Stimulated activated CD4-positive, alpha-beta T cell treated with anti-CD3 and anti-CD28 coated beads, Interleukin-4, amount 100 ng/mL, for 1 hour (primary cell): ENCODE results near the gene CCDC172.

Source experiments
- DNase-seq: peaks from one replicate; pipeline ENCODE4 v3.0.0-alpha.2; 2020

Gene CCDC172, protein sequence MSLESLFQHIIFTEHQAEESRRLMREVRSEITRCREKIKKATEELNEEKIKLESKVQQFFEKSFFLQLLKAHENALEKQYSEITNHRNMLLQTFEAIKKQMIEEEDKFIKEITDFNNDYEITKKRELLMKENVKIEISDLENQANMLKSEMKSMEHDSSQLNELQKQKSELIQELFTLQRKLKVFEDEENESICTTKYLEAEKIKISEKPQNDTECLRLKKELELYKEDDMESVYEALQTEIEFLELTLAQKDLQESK

DNA sequence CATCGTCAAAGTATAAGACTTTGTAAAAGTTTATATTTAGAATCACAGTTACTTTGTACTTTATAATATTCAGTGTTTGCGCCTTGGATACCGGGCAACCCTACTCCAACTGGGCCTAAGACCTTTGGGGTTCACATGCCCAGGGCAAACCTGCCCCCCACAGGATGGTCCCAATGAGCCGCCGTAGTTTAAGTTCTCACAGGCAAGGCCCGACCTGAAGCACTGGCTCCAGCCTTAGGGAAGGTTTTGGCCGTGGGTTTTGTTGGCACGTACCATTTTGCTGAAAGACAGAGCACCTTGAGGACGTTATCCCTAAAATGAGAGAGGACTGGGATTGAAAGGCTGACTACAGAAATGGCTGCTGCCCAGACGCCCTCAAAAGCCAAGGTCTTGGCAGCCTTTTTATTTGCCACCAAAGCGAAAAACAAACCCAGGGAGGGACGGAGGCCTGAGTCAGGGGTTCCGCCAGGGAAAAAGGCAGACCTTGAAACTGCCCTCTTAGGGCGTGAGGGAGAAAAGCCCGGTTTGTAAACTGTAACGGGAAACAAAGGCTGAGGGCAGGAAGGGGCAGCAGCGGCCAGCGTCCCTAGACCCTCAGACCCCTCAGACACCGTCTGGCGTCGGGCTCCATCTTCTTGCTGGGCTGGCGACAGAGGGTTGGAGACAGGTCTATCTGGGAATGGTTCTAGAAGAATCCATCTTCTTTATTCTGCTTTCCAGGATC is at the start of gene CCDC172:
Gene CCDC172 (plus strand): TSS at position 222 of the 724 bp plus-strand sequence. CDS start 564 bp downstream, outside the sequence.
- DNase-seq, result no peak

DNA sequence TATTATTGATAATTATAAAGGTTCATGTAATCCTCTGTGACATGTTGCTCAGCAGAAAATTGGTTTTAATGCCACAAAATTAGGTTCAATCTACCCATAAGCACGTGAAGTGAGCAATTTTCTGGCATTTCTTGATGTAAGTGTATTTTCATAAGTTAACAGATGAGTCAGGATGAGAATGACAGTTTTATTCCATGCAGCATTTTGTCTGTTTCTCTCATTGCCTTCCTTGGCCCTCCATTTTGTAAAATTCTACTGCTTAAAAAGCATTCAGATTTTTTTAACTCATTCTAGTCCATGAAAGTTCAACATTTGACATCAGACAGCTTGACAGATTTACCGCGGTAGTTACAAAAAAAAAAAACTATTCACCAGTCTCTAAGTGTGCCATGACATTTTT is 47.3 kb upstream of the CCDC172 start:
- DNase-seq, result no peak

DNA sequence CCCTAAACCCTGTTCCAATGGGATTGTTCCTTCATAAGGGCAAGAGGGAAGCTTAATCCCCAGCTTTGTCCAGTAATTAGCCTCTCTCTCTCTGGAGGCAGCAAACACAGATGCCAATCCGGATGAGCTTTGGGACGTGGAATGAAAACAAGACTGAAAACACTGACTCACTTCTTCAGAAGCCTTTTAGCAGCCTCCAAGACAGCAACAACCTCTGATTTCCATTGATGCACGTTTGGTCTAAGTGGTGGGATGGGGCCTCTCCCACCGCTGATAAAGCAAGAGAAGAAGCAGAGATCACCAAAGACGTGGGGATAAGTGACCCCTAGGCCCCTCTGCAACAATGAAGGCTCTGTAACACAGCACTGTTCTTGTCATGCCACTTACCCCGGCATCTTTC is 45.4 kb upstream of the CCDC172 start:
- DNase-seq, result no peak

DNA sequence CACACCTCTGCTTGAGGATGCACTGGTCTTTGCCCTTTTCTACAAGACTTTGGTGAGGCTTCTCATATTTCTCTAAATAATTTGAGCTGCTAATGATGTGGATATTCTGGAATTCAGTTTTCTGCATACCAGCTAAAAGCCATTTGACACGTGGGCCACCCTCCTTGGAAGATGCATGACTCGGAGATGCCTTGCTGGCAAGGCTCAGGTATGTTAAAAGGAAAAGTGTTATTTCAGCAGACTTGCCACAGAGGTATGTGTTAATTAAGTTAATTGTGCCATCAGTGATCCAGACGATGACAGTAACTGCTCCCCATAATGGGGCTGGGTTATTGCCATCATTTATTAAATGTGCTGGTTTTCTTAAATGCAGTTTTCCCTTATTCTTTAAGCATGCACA is 42.5 kb upstream of the CCDC172 start:
- DNase-seq, result no peak

DNA sequence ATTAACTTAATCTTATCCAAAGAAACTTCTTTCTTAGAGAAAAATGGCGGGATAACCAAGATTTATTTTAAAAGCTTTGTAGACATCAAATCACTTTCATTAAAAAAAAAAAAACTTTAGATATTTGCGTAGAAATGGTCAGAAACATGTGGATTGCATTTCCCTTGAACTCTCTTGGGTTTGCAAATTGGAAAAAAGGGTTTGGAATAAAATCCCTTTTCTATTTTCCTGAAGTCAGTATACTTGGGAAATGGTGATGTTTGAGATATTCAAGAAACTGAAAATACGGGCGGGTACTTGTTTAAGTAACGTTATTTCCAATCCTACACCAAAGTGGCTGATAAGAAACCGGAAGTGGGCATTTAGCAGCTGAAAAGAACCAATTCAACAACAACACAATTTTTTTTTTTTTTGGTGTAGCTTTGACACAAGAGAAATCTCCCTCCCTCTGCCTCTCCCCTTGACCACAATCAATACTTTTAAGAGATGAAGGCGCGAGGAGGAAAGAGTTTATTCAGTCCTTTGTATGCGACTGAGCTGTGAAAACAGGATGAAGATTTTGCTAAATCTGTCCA is 37.5 kb upstream of the CCDC172 start:
- no peak for DNase-seq

DNA sequence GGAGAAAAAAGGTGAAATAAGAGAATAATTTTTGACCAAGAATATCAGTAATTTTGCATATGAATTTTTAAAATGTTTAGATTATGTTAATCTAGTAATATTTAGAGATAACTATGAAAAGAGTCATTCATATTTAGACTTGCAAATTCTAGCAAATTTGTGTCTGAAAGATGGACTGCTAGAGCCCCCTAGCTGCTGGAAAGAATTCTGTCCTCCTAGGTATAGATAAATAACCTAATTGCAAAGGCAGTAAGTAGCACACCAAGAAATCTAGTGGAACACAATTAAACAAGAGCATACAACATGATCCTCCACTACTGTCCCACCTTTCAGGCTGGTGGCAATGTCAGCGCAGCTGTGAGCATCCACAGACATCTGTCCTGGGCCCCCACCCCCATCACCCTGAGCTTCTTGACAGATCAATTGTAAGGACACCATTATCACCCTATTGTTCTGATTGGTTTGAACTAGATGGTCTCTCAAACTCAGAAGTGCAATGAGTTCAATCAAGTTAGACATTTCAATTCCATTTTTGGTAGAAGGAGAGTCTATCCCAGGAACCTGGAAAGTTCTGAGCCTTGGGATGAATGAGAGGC is 36.2 kb upstream of the CCDC172 start:
- DNase-seq, result no peak

DNA sequence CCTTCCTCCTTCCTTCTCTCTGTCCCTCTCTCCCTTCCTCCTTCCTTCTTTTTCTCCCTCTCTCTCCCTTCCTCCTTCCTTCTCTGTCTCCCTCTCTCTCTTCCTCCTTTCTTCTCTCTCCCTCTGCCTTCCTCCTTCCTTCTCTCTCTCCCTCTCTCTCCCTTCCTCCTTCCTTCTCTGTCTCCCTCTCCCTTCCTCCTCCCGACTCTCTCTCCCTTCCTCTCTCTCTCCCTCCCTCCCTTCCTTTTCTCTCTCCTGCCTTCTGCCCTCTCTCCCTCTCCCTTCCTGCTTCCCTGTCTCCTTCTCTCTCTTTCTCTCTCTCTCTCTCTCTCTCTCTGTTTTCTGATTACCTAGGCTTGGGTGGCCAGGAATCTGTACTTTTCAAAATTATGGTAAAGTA is 34.6 kb upstream of the CCDC172 start:
- no peak for DNase-seq

DNA sequence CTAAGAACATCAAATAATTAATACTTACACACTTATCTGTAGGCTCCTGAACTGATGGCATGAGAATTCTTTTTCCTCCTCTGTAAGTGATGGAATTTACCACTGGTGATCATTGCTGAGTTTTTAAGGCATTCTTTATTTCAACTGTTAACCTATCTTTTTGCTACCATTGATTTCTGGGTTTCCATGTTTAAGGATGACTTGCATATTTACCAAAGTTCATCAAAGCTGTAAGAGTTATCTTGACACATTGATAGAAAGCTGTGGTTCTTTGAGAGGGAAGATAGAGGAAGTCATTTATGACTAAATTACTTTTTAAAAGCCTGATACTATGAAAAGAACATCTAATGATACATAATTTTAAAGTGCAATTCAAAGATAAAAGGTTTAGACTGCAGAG is 31.8 kb upstream of the CCDC172 start:
- no peak for DNase-seq

DNA sequence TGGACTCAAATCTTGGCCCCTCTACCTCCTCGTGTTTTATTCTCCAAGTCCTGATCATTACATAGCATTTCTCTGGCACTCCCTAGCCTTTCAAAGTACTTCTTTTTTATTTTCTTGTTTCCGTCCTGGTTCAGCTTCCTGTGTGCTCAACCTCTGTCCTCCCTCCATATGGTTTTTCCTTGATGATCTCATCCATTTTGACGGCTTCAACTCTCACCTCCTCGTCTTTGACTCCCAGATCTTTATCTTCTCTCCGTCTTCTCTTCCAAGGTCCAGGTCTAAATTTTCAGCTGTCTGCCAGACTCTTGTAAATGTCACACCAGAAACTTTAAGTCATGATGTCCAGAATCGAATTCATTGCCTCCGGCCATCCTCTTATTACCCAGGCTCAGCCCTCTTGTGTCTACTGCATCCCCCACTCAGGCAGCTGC is 27.9 kb upstream of the CCDC172 start:
- no peak for DNase-seq

DNA sequence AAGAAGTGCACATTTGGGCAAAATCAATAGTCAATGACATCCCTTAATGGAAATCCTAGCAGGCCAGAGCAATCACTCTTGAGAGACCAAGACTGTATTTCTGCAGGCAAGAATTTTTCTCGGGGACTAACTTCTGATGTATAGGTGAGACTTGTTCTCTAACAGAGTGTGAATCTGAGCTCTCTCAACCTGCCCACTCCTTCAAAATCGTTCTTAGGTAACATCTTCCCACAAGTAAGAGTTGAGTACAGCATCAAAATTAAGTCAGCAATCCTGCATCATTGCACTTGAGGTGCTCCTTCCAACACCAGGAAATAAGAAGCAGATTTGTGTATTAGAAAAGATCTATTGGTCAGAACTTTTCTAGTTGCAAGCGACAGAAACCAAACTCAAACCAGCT is 25.7 kb upstream of the CCDC172 start:
- DNase-seq, result no peak

DNA sequence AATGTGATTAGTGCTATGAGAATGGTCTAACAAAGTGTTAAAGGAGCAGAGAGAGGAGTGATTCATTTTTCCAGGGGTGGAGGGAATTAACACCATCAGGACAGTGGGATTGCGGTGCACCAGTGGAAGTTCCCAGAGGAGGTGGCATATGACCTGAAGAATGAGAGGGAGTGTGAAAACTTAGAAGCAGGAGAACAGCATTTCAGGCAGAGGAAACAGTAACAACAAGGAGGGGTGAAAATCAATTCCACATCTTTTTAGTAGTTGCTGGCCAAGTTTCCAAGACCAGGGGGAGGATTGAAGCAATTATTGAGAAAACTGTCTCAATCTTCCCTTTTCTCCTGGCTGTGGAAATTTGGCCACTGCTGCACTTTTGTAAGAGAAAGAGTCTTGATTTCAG is 23.7 kb upstream of the CCDC172 start:
- no peak for DNase-seq

DNA sequence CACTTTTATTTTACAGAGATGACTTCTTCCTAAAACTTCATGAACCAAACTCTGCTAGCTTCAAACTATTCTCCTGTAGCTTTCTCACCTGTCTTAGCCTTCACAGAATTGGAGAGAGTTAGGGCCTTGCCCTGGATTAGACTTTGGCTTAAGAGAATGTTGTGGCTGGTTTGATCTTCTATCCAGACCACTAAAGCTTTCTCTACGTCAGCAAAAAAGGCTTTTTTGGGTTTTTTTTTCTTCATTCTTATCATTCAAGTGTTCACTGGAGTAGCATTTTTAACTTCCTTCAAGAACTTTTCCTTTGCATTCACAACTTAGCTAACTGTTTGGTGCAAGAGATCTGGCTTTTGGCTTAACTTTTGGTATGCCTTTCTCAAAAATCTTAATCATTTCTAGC is 19.3 kb upstream of the CCDC172 start:
- no peak for DNase-seq

DNA sequence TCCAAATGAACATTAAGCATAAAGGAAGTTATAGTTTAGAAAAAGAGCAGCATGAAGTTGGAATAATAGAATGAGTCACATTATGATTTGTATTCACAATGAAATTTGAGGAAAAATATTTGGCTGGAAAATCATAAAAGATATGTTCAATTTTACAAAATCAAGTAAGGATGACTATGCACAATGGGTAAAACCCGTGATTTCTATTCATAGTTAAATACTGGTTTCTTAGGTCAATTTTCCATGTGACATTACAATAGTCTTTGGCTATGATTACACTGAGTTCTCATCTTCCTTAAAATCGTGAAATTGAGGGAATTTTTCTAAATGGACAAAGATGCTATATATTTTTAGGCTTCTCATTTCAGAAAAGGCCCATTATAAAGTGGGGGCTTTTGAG is 17.4 kb upstream of the CCDC172 start:
- no peak for DNase-seq

DNA sequence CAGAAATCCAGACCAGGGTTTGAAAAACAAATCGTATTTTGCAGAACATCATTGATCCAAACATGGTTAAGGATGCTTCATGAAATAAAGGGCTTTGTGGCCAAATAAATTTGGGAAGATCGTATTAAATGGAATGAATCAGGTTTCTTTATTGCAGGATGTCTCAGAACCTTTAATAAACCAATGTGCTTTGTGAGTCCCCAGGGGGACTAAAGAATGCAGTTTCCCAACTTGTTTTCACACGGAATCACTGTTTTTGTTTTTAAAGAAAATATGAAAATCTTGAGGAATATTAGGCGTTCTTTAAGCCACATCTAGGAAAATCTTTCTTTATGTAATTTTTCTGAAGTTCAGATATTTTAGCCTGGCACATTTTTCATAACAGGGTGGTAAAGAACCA is 16.8 kb upstream of the CCDC172 start:
- no peak for DNase-seq

DNA sequence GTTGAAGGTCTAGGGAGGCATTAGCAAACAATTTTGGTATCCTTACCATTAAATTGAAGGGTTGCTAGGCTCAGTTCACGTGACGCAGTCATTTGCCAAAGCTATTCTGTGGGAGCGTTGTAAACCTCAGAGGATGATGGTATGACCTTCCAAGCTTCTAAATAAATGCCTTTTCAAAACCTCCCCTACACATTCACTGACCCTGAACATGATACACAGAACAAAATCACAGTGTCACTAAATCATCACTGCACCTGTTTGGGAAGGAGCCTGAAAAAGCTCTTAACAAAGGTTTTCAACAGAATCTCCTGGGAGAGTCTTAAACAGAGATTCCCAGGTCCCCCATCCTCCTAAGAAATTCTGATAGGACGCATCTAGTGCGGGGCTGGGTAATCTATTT is 13.2 kb upstream of the CCDC172 start:
- no peak for DNase-seq

DNA sequence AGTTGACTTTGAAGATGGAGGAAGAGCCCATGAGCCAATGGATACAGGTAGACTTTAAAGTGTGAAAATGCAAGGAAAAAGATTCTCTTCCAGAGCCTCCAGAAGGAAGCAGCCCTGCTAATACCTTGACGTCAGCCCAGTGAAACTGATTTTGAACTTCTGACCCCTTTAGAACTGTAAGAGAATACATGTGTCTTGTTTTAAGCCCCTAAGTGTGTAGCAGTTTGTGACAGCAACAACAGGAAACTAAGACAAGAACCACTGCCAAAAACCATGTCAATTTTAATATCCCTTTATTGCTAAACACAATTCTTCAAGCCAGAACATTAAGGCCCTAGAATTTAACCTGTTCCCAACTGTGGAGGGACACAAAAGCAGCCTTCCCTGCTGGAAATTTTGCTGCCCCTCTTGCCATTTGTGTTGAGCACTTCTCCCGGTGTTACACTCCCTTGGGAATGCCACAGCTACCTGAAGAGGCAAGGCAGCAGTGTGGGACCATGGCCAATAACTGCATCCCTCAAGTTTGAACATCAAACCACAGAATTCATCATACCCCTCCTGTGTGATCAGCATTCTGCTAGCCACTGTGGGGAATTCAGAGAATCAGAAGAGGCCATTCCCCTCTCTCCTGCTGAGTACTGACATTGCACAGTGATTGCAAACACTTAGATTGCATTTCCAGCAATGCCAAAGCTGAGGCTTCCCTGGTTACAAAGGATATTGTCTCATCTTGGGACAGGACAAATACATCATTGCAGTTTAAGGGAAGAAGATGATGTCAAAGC is 12.3 kb upstream of the CCDC172 start:
- DNase-seq, result no peak

DNA sequence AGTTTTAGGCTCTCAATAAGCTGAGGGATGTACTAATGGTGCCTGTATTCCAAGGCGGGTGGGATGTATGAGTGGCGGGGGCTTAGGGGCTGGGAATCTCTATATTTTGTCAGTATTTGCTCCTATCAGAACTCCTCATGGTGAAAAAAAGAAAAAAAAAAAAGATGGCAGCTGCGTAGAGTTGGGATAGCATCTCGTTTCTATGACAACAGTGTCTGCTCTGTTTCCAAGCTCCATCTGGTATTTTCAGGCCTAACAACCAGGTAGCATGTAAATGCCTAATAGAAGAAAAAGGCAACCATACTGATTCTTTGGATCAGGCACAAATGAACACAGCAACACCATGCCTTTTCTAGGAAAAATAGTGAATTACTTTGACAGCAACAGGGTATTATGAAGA is 11.7 kb upstream of the CCDC172 start:
- DNase-seq, result no peak

DNA sequence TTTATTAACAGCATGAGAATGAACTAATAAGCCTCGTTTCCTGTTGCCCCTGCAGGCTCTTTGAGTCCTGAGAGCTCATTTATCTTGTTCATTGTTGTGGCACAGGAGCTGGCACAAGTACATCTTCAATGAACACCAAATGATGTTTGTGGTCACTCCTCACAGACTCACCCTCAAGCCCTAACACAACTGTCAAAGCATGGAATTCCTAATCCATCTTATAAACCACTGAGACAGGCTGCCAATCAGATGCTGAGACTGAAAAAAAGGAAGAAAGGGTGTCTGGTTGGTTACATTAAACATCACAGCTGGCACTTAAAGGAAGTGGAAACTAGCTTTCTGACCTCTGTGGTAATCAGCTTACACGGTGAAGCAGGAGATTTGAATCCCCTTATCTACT is 7.7 kb upstream of the CCDC172 start:
- DNase-seq, result no peak

DNA sequence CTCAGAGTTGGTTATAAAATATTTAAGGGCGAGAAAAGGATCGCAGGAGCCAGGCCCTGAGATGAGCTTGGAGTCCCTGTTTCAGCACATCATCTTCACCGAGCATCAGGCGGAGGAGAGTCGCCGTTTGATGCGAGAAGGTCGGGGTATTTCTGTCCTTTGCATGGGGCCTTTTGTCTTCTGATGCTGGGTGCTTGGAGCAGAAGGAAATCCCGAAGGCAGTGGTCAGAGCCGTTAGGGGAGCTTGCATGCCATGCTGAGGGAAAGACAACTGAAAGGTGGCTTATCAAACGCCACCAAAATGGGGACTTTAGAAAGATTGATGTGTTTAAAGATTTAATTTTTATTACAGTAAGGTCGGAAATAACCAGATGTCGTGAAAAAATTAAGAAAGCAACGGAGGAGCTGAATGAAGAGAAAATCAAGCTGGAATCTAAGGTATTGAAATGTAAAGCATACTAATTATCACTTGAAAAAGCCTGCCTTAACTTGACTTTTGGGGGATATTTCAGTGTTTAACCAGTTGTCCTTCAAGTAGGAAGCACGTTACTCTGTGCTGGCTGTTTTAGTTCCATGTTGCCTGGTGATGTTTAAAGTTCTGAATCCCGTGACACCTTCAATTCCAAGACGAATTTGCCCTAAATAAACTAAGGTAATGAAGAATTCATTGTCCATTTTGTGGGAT is 845 bp downstream of the CCDC172 start:
- DNase-seq, result no peak

DNA sequence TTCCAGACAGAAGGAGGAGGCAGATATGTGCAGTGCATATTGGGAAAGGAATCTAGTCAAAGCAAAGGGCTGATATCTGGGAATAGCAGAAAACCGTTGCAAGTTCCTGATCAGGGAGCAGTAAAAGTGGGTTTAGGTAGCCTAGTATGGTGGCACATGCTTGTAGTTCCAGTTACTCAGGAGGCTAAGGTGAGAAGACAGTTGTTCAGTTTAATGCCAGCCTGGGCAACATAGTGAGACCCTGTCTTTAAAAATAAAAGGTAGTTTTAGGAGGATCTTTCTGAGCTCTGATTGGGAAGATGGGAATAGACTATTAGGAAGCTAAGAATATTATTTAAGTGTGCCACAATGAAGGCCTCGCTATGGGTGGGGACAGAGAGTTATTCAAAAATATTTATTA is 1.7 kb downstream of the CCDC172 start:
- DNase-seq, result no peak

DNA sequence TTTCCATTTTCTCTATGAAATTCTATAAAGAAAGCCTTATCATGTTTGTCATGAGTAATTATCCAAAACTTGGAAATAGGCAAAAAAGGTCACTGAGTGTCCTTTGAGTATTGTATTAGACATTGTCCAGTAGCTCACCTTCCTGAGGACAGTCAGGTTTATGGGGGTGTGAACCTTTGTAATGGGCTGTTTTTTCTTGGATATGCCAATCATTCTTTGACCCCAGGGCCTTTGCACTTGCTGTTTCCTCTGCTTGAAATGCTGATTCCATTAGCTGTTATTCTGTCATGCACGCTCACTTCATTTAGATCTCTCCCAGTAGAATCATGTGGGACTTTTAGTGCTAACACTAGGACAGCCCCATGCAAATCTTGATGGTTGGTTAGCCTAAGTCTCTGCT is 4.9 kb downstream of the CCDC172 start:
- no peak for DNase-seq

DNA sequence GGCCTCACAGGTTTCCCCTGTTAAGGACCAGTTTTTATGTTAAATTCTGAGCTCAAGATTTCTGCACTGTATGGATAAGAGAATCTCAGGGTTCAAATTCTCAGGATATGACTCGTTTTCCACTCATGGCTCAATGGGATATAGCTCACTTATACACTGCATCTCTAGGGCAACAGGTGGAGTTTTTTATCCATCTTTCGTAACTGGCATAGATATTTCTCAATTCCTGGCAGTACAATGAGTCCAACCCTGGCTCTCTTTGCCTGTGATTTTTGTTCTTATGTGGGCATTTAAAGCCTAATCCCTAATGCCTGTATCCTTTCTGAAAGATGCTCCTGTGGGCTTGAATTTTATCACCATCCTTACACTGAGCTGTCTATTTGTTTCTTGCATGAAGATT is 7.6 kb downstream of the CCDC172 start:
- no peak for DNase-seq

DNA sequence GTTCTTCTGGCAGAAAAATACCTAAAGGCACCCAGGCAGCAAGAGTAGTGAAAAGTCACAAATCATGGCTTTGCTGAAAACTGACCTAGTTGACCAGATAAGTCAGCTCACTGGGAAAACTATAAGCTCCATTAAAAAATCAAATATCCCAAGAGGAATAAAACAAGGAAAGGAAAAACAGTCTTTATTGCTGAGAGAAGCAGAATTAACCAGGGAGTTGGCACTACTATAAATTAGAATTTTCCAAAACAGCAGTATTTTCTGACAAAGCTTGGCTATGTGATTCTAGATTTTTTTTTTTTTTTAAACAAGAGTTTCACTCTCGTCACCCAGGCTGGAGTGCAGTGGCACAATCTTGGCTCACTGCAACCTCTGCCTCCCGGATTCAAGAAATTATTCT is 12.6 kb downstream of the CCDC172 start:
- DNase-seq, result no peak
